ENCODE measurements around the gene RAB3B. TPM values are rescaled to one million over a fixed set of nuclear protein-coding genes. Genes with fewer than 3 reads are reported as not detected.
"Not testable (repeated sequence)": the region's sequence is repeated elsewhere in the genome, so short reads cannot be mapped to it uniquely, and the experiment has no call there.

Gene RAB3B
- total RNA-seq, 1 donor from 2014 or later, result not detected

DNA sequence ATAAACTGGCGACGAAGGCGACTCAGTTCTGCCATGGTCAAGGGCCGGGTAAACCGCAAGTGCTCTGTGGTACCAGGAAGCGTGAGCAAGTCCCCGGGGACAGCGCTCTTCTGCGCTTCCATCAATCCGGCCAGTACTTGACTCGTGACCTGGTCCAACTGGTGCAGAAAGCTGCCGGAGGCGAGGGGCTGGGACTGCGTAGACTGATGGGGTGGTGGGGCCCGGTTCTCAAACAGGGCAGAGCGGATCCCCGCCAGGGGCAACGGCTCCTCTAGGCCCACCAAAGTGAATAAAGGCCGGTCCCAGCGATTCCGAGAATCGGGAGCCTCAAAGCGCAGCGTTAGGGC lies 42.3 kb upstream of the RAB3B start:
- Histone ChIP-seq H3K4me3 (peak overlapping the region; percentile 96), H3K4me1 (peaks cover 29% of the 10 kb centered on the region), H3K27ac (replicated peaks) (peak overlapping the region; percentile 92), H3K27me3 (ENCODE audit: low read depth) (no peaks in the 10 kb centered on the region), H3K9me3 (replicated peaks) (no peaks in the 10 kb centered on the region), H3K36me3 (peaks cover 13% of the 10 kb centered on the region)
- DNase-seq, result peak; percentile 18
- TF ChIP-seq, protein P1, sequence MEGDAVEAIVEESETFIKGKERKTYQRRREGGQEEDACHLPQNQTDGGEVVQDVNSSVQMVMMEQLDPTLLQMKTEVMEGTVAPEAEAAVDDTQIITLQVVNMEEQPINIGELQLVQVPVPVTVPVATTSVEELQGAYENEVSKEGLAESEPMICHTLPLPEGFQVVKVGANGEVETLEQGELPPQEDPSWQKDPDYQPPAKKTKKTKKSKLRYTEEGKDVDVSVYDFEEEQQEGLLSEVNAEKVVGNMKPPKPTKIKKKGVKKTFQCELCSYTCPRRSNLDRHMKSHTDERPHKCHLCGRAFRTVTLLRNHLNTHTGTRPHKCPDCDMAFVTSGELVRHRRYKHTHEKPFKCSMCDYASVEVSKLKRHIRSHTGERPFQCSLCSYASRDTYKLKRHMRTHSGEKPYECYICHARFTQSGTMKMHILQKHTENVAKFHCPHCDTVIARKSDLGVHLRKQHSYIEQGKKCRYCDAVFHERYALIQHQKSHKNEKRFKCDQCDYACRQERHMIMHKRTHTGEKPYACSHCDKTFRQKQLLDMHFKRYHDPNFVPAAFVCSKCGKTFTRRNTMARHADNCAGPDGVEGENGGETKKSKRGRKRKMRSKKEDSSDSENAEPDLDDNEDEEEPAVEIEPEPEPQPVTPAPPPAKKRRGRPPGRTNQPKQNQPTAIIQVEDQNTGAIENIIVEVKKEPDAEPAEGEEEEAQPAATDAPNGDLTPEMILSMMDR (IDR thresholded peaks at IDR 0.05; ENCODE audit: borderline replicate concordance), result no peak
- intact Hi-C loops (cut with micrococcal nuclease), result no loop called here

DNA sequence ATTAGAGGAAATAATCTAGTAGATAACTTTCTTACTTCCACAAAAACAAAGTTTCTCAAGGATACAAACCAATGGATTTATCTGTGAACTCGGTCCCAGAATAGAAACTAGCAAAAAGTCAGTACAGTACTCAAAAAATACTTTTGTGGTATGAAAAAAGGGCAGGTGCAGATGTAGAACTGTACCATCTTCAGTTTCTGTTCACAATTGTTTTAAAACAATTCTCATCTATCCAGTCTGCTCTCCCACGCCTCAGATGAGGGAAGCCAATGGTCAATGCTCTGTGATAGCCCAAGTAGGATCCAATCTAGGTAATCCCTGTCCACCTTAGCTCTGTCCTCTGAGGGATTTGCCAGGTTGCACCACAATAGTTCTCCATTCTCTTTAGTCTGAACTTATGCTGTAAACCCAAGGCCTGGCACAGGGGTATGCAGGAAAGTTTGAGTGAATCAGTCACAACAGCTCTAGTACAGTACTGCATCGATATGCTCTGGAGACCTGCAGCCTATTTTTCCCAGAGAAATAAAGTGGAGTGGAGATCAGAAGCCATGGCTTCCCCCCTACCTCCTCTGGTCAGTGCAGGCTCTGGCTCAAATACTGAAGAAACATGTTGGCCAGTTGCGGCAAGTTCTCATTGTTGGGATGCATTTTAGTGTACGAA lies 41.8 kb upstream of the RAB3B start:
- intact Hi-C loops (cut with micrococcal nuclease), result no loop called here
- H3K4me1 ChIP-seq, result peaks cover 29% of the 10 kb centered on the region
- peak overlapping the region; percentile 92 for H3K27ac ChIP-seq (replicated peaks)
- no peaks in the 10 kb centered on the region for H3K27me3 ChIP-seq (ENCODE audit: low read depth)
- DNase-seq, result no peak
- H3K9me3 ChIP-seq (replicated peaks), result no peaks in the 10 kb centered on the region
- peak overlapping the region; percentile 96 for H3K4me3 ChIP-seq
- peaks cover 10% of the 10 kb centered on the region for H3K36me3 ChIP-seq
- TF ChIP-seq, protein P1 (IDR thresholded peaks at IDR 0.05; ENCODE audit: borderline replicate concordance), result no peak

DNA sequence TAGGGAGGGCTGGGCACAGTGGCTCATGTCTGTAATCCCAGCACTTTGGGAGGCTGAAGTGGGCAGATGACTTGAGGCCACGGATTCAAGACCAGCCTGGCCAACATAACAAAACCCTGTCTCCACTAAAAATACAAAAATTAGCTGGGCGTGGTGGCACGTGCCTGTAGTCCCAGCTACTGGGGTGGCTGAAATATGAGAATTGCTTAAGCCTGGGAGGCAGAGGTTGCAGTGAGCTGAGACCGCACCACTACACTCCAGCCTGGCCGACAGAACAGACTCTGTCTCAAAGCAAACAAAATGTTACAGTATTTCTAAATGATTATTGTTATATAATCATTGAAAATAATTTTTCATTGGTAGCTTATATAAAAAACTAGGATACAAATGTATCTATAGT lies 38.3 kb upstream of the RAB3B start:
- H3K9me3 ChIP-seq (replicated peaks); H3K27me3 ChIP-seq (ENCODE audit: low read depth); DNase-seq; intact Hi-C loops (cut with micrococcal nuclease); H3K4me3 ChIP-seq; H3K27ac ChIP-seq (replicated peaks): not testable (repeated sequence)
- peaks cover 27% of the 10 kb centered on the region for H3K36me3 ChIP-seq
- H3K4me1 ChIP-seq, result peaks cover 27% of the 10 kb centered on the region

DNA sequence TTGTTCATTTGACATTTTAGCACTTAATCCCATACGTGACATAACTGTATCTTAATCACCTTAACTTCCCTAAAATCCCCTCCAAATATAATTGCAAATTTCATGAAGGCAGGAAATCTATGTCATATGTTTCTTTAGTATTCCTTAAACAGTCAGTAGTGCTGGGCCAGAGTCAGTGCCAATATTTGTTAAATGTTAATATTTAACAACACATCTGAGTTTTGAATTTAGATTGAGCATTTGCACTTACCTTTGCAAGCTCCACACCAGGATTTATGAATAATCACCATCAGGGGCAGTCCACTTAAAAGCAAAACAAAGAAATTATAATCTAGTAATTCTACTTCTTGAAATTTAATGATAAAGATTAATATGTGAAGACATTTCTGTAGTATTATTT lies 37.8 kb upstream of the RAB3B start:
- H3K27me3 ChIP-seq (ENCODE audit: low read depth), result no peaks in the 10 kb centered on the region
- H3K4me1 ChIP-seq, result peaks cover 21% of the 10 kb centered on the region
- no peaks in the 10 kb centered on the region for H3K9me3 ChIP-seq (replicated peaks)
- intact Hi-C loops (cut with micrococcal nuclease), result no loop called here
- no peak overlapping the region for H3K27ac ChIP-seq (replicated peaks)
- no peak for DNase-seq
- H3K36me3 ChIP-seq, result peaks cover 33% of the 10 kb centered on the region
- H3K4me3 ChIP-seq, result no peak overlapping the region
- TF ChIP-seq, protein P1 (IDR thresholded peaks at IDR 0.05; ENCODE audit: borderline replicate concordance), result no peak

DNA sequence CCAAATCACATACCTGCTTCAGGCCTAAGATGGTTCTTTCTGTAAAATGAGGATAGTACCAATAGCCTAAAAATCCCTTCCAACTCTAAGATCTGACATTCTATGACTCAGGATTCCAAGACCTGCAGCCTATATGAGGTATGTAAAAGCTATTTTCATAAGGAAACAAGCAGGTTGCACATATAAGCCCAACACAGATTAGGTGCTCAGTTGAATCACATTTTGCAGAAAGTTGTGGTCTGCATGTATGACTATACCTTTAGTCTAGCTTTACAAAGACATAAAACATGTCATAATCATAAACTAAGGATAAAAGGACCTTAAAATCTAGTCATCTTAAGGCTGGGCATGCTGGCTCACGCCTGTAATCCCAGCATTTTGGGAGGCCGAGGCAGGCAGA lies 35.8 kb upstream of the RAB3B start:
- H3K36me3 ChIP-seq, result peaks cover 51% of the 10 kb centered on the region
- no peaks in the 10 kb centered on the region for H3K9me3 ChIP-seq (replicated peaks)
- H3K27me3 ChIP-seq (ENCODE audit: low read depth), result no peaks in the 10 kb centered on the region
- no peak overlapping the region for H3K4me3 ChIP-seq
- intact Hi-C loops (cut with micrococcal nuclease), result no loop called here
- no peak overlapping the region for H3K27ac ChIP-seq (replicated peaks)
- DNase-seq, result no peak
- TF ChIP-seq, protein P1 (IDR thresholded peaks at IDR 0.05; ENCODE audit: borderline replicate concordance), result no peak
- H3K4me1 ChIP-seq, result peaks cover under 1% of the 10 kb centered on the region

DNA sequence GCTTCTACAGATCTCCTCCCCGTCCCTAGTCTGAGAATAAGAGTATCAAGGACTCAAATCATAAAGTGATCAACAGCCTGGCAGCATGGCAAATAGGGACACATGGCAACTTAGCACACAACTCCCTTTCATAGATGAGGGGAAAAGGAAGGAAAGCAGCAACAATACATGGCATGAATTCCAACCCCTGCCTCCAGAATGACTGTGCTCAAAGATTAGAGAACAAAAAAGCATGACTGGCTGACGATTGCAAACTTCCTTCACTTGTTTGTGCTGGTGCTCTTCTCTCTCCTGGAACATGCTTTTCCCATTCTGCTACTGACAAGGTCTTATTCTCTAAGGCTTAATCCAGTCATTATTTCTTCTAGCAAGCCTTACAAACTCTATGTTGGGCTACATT lies 31.6 kb upstream of the RAB3B start:
- no peaks in the 10 kb centered on the region for H3K9me3 ChIP-seq (replicated peaks)
- peaks cover 62% of the 10 kb centered on the region for H3K36me3 ChIP-seq
- intact Hi-C loops (cut with micrococcal nuclease), result no loop called here
- H3K4me1 ChIP-seq, result no peaks in the 10 kb centered on the region
- TF ChIP-seq, protein P1 (IDR thresholded peaks at IDR 0.05; ENCODE audit: borderline replicate concordance), result no peak
- no peak overlapping the region for H3K4me3 ChIP-seq
- H3K27ac ChIP-seq (replicated peaks), result no peak overlapping the region
- no peak for DNase-seq
- no peaks in the 10 kb centered on the region for H3K27me3 ChIP-seq (ENCODE audit: low read depth)

Measured in left ventricle myocardium inferior (tissue), 1 donor.